ENCODE measurements around the gene AATK.

AATK gene

GRCh38 chr17:81142301-81143199 is 23.5 kb downstream of the AATK start:
- DNase-seq = peak; percentile 78

- no peak for DNase-seq
Observed at GRCh38 chr17:81140695-81141094, 25.3 kb downstream of the AATK start.

DNA sequence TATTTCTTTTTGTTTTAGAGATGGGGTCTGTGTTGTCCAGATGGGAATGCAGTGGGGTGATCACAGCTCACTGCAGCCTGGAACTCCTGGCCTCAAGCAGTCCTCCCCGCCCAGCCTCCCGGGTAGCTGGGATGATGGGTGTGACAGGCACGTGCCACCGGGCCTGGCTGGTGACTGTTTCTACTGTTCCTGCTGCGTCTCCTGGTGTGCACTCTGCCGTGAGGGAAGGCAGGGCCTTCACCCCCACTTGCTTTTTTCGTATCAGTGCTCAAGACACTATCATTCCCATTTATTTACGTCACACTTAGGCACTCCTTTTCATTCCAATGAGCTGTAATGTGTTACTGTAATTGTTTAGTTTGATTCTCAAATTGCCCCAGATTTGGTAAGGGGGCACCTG is 26.0 kb downstream of the AATK start:
- DNase-seq = no peak

DNA sequence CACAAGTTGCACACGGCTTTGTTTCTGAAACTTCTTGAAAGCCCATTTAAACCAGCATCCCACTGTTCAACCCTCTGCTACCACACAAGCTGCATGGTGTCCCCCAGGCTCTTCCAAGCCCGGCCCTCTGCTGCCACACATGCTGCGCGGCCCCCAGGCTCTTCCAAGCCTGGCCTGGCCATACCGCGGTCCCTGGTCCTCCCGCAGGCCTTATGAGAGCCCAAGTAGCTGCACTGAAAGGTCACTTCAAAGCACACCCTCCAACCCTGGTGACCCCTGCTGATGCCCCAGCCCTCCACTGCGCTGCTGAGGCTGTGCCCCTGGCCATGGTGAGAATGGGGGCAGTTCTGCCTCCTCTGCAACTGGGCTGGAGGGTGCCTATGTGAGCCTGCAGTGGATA is 26.6 kb downstream of the AATK start:
- no peak for DNase-seq

GRCh38 chr17:81138500-81138899 is 27.5 kb downstream of the AATK start:
- no peak for DNase-seq

GRCh38 chr17:81138083-81138482 is 27.9 kb downstream of the AATK start:
- no peak for DNase-seq

- DNase-seq = no peak
Observed at GRCh38 chr17:81137248-81137647, 28.8 kb downstream of the AATK start.

DNA sequence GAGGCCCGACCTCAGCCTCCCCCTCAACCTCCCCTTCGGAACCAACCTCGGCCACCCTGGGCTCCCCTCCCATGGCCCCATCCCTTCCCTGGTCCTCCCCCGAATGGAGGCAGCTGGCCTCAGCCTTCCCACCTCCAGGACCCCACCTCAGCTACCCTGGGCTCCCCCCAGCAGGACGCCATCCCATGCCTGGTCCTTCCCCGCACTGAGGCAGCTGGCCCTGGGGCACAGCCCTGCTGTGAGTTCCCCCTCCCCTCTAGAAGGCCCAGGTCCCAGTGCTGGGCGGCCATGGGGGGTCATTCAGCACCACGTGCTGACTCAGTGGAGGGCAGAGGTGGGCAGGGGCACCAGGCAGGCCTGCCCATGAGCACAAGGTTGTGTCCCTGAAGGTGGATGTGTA is 29.7 kb downstream of the AATK start:
- DNase-seq = no peak

GRCh38 chr17:81135505-81136278 is 30.3 kb downstream of the AATK start:
- DNase-seq = peak; percentile 72

GRCh38 chr17:81134064-81134781 is 31.8 kb downstream of the AATK start:
- DNase-seq = no peak

- DNase-seq = no peak
Observed at GRCh38 chr17:81132770-81133723, 33.0 kb downstream of the AATK start.

DNA sequence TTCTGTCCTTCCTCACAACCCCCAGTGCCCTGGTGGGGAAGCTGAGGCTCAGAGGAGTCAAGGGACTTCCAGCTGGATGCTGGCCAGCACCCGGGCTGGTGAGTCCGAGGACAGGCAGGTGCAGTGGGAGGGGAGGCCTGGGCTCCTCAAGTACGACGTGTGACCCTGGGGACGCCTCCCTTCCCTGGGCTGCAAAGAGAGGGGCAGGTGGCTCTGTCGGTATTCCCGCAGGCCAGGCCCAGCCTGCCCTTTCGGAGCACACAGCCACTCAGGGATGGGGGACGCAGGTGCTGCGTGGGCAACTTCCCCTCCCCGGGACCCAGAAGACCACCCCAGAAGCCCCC is 33.9 kb downstream of the AATK start:
- peak; percentile 59 for DNase-seq

DNA sequence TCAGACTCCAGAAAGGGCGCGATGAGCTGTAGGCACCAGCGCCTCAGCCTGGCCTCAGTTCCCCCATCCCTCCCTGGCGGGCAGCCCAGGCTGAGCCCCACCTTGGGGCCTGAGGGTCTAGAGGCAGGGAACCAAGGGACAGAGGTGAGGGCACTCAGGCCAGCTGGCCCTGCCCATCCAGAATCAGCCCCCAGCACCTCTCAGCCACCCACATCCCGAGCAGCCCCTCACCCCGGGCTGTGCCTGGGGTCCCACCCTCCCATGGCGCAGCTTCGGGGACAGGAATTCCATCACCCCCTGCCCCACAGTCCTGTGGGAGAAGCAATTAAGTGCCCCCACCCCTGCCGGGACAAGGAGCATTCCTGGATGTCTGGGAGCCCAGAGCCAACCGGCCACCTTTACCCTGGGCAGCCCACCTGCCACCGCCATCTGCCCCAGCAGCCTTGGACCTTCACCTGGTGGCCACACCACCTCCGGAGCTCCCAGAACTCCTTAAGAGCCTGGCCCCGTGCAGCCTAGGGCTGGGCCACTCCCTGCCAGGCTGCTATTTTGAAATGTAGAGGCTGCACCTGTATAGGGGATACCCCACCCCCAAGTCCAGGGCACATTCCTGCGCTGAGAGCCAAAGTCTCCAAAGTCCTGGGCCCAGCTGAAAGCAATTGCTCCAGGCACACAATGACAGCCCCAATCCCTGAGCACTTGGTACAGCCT is 34.4 kb downstream of the AATK start:
- no peak for DNase-seq

DNA sequence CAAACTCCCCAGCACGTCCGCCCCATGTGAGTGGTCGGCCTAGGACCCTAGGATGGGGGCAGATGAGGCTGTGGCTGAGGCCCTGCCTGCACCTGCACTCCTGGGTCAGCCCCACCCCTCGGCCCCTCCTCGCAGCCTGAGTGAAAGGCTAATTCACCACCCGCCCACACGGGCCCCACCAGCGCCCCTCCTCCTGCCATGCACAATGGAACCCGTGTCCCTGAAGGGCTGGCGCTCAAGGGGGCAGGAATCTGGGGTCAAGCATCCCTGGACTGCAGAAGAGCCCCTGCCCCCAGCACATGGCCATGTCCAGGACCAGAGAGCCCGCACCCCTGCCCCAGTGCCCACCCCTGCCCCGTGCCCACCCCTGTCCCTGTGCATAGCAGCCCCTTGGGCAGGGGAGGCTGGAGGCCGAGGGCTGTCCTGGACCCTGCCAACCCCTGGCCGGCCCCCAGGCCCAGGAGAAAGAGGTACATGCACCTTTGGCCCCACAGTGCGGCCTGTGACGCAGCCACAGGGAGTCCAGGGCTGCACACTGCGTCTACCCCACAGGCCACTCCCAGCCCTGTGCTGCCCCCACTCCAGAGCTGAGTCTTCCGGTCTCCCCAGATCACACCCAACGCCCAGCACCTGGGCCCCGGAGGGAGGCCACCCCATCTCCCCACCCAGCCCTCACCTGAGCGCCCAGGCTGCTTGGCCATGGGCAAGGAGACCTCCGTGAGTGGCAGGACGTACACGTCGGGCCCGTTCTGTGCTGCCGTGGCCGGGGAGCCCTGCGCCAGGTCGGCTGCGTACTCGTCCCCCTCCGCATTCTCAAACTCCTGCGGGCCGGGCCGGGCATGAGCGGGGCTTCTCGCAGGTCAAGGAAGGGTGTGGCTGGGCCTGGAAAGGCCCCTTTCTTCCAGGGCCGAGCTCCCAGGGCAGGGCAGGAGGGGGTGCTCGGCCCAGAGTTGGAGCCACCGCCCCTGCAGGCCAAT is 35.3 kb downstream of the AATK start:
- no peak for DNase-seq

DNA sequence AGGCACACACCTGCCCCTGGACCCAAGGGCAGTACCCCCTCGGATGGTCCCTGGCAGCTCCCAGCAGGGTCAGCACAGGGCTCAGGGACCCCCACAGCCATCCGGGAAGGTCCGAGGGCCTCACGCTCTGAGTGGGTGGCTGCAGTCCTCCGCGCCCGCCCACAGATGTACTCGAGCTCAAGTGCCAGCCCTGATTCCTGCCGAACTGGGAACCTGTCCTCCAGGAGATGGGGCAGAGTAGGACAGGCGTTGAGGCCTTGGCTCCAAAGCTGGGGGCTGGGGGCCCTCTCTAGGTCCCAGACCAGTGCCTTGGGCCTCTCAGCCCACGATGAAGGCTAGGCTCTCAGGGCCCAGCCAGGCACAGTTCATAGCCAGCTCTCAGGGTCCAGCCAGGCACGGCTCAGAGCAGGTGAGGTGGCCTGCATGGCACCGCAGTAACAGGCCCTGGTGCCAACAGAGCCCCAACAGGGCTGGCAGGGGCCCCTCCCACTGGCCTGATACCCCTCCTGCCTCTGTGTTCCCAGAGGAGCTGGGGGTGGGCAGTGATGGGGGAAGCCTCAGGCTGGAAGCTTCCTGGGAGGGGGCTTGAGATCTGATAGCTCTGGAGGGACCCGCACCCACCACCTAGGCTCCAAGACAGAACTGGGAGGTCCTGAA is 36.2 kb downstream of the AATK start:
- DNase-seq = no peak

- no peak for DNase-seq
Observed at GRCh38 chr17:81129289-81129688, 36.7 kb downstream of the AATK start.

- no peak for DNase-seq
Observed at GRCh38 chr17:81128774-81129173, 37.2 kb downstream of the AATK start.

- no peak for DNase-seq
Observed at GRCh38 chr17:81128338-81128737, 37.7 kb downstream of the AATK start.

DNA sequence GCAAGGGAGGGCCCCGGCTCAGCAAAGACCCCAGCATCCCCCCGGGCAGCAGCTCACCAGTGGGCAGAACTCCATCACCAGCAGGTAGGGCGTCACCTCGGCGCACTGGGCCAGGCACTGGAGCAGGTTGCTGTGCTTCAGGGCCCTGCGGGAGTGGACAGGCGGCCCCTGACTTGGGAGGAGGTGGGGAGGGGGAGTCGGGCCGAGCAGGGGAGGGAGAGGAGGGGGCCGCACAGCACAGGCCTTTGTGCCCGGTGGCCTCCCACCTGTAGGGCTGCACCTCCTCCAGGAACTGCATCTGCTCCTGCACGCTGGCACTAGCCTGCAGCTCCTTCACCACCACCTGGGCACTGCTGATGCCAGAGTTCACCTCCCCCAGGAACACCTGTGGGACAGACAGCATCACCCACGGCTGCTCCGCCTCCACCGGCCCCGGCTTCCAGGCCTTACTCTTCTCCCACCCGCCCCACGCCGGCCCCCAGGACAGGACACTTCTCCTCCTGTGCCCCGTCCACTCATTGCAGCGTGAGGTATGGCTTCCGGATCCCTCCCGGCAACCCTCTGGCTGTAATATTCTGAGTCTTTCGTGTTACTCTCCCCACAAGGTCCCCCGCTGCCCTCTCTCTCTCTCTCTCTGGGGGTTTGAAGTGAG is 38.4 kb downstream of the AATK start:
- peak; percentile 46 for DNase-seq

DNA sequence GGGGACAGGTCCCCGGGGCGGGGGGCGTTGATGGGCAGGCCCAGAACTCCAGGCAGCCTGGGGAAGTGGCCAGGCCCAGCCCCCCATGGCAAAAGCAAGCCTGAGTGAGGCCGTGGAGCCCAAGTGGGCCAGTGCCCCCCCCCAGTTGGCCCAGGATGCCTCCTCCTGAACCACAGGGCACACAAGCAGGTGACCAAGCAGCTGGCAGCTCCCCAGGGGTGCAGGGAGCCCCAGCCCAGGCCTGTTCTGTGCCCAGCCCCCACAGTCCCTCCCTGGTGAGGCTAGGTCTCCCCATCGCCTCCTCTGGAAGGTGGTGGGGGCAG is 38.9 kb downstream of the AATK start:
- no peak for DNase-seq
